ENCODE results near the gene LMTK2.
A peak's percentile ranks its signal among the peaks of the same experiment; 100 is the strongest.
"Not testable (repeated sequence)": the region's sequence is repeated elsewhere in the genome, so short reads cannot be mapped to it uniquely, and the experiment has no call there.

LMTK2 gene

DNA sequence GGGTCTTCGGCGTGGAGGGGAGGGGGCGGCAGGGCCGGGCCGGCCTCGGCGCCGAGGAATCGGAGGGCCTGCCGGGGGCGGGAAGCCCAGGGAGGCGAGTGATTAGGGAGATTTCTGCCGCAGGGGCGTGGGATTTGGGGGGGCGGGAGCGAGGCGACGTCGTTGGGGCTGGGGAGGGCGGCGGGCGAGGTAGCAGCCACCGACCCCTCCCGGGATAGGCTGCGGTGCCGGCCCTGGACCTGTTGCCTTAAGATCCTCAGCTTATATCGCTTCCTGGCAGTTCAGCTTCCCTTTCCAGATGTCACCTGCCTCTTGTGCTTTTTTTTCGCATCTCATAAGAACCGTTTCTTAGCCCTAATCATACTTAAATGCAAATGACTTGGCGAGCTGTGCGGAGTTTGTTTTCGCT lies 655 bp downstream of the LMTK2 start:
- no peak for DNase-seq

DNA sequence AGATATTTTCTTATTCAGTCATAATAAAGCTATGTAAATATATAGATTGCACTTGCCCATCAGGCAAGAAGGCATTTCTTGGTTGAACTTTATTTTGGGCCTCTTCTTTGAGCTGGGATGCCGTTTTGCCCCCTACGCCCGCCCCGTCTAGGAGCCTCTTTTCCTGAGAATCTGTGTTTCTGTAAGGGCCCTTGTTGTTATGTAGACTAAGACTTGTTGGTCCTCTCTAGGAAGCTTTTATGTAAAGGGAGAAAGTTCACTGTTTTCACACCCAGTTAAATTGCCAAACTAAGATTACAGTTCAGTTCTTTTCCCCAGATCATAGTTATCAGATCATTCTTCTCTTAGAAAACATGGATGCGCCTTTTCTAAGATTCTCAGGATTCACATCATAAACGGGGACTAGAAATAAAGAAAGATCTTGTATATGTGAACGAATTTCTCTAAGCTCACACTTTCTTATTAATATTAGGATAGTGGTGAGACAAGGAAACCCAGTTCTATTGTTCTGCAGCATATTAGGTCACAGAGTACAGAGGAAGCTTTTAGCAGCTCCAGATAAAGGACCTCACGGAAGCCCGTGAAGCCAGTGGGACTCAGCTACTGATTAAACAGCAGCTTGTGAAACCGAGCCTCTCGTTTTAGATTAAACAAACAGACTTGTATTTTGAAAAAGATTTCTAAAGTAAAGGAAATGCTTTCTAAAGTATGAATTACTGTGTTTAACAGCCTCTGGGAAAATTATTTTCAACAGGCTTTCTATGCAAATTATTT lies 3.8 kb downstream of the LMTK2 start:
- DNase-seq: no peak

DNA sequence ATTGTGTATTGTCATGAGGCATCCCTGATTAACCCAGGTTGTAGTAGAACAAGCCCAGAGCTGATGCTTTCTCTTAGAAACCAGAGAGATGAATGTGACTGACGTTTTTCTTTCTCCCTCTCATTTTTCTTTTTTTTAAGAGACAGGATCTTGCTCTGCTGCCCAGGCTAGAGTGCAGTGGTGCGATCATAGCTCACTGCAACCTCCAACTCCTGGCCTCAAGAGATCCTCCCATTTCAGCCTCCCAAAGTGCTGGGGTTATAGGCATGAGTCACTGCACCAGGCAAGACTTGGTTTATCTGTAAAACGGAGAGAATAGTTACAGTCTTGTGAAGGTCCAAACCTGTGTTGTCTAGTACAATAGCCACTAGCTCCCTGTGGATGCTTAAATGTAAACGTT lies 5.4 kb downstream of the LMTK2 start:
- DNase-seq: no peak

DNA sequence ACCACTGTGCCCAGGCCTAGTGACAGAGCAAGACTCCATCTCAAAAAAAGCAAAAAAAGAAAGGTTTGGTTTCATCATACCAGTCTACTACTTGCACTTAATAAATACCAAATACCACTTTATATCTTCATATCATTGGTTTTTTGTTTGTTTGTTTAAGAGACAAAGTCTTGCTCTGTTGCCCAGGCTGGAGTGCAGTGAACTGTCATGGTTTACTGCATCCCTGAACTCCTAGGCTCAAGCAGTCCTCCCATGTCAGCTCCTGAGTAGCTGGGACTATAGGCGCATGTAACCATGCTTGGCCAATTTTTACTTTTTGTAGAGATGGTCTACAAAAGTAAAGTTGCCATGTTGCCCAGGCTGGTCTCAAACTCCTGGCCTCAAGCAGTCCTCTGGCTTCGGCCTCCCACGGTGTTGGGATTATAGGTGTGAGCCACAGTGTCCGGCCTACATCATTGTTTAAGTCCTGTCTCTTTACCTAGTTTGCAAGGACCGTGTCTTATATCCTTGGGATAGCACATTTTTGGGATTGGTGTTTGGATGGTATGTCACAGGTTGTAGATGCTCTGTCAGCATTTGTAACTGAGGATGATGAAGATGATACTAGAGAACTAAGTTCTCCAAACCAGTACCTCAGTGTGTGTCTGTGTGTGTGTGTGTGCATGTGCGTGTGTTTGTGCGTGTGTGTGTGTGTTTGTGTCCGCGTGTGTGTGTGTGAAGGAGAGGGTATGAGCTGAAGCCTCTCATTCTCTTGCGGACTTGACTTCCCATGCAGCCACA lies 9.3 kb downstream of the LMTK2 start:
- DNase-seq: no peak

- DNase-seq: no peak
These were observed 10.2 kb downstream of the LMTK2 start for GRCh38 chr7:98116656-98117461.

- DNase-seq: peak; percentile 18
These were observed 12.7 kb downstream of the LMTK2 start for GRCh38 chr7:98119256-98119918.

- DNase-seq: no peak
These were observed 13.9 kb downstream of the LMTK2 start for GRCh38 chr7:98120559-98120958.

DNA sequence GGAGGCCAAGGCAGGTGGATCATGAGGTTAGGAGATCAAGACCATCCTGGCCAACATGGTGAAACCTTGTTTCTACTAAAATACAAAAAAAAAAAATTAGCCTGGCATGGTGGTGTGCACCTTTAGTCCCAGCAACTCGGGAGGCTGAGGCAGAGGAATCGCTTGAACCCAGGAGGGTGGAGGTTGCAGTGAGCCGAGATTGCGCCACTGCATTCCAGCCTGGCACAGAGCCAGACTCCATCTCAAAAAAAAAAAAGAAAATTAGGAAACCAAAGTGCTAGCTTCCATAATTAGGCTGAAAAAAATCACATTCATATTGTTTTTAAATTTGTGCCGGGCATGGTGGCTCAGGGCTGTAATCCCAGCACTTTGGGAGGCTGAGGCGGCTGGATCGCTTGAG lies 14.7 kb downstream of the LMTK2 start:
- DNase-seq: not testable (repeated sequence)

DNA sequence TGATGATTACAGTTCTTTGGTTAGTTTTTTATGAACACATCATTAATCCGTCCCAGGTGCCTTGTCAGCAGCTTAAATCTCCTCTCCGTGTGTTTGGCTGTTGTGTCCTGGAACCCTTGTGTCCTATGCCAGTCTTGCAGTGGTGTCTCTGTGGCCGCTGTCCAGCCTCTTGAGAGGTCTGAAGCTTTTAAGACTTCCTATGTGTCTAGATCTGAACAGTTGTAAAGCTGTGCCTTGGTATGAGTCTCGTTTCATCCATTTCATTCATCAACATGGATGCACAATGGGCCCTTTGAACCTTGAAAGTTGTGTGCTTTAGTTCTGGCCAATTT lies 16.7 kb downstream of the LMTK2 start:
- no peak for DNase-seq

- DNase-seq: no peak
These were observed 19.1 kb downstream of the LMTK2 start for GRCh38 chr7:98125759-98126158.

DNA sequence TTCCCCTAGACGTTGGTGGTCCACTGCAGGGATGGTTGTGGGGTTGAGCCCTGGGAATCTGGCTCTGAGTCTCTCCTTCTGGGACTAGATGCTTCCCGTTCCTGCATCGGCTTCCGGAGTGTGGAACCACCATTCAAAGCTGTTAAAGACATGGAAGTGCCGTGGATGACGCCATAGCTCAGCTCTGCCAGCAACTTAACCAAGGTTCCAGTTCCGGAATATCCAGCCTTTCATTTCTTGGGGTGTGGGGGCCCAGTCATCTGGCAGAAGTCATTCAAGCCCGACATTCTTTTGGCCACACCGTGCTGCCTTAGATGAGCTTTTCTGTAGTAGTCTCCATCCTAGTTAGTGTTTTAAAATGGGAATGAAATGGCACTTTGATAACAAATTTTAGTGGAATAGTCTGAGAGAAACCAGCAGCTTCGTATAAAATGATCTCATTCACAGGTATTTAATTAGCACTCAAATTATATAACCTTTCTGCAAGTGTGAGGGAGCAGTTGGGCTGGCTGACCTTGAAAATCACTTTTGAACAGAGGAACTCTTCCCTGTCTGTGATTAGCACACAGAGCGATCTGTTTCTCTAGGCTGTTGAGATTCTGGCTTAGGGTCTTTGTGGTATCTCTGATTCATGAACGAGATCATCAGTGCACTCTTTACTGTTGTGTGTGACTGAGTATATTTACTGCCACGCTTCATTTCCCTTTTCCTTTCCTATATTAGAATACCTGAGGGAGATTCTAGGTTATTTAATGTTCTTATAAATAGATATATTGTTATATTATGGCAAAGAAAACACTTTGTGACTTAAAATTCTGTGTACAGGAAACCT lies 19.9 kb downstream of the LMTK2 start:
- DNase-seq: no peak

DNA sequence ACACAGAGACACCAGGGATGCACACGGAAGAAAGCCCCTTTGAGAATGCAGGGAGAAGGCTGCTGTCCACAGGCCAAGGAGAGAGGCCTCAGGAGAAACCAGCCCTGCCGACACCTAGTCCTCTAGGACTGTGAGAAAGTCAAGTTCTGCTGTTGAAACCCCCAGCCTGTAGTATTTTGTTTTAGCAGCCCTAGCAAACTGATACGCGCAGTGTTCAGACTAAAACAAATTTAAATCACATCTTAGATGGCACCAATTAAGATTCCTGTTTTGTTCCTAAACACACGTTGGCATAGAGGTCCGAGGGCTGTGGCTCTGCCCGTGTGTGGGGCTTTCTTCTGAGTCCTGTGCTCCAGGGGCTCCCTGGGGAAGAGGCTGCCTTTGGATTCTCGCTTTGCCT lies 21.7 kb downstream of the LMTK2 start:
- no peak for DNase-seq

GRCh38 chr7:98130959-98131358 lies 24.3 kb downstream of the LMTK2 start:
- no peak for DNase-seq

- DNase-seq: no peak
These were observed 26.5 kb downstream of the LMTK2 start for GRCh38 chr7:98133181-98133580.

GRCh38 chr7:98133621-98134303 lies 27.1 kb downstream of the LMTK2 start:
- no peak for DNase-seq

DNA sequence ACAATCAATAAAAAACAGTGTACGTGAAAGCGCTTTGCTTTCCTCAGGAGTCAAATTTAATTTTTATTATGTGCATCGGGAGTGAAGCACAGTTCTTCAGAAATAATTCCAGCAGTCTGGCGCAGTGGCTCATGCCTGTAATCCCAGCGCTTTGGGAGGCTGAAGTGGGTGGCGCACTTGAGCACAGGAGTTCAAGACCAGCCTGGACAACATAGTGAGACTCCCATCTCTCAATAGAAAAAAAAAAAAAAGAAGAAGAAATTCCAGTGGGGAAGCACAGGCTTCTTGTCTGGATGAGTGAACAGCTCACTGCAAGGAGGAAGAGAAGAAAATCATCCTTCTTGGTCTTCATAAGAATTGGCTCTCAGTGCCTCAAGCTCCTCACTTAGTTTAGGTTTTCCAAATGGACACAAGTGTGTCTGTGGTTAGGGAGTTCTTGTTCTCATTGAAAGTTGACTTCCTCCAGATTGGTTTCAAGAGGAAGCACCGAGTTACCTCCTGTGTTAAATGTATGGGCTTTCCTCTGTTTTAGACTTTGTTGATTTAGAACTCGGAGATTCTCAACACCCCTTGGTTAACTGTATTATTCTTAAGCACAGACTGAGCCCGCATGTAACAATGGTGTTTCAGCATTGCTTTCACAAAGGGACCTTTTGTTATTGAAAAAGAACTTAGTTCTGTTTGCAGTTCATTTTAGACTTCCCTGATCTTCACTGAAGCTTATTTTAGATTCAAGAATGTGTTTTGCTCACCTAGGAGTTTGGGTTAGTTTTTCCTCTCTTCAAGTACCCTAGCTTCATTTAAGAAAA lies 28.0 kb downstream of the LMTK2 start:
- DNase-seq: no peak

DNA sequence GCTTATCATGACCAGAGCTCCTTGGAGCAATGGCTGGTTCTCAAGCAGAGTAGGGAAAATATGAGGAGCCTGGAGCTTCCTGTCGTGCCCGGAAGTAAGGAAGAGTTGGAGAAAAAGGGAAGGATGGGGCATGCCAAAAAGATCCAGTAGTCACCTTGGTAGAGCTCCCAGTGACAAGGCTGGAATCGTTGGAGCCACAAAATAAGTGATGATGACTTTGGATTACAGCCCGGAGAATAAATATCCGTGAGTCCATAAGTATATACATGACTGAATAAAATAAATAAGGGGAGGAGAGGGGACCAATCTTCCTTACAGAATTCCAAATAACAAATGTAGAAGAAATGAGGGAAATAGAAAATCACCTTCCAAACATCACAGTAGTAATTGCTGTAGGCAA lies 29.3 kb downstream of the LMTK2 start:
- no peak for DNase-seq

- DNase-seq: no peak
These were observed 29.8 kb downstream of the LMTK2 start for GRCh38 chr7:98136423-98136822.

- no peak for DNase-seq
These were observed 30.6 kb downstream of the LMTK2 start for GRCh38 chr7:98137134-98137825.

- no peak for DNase-seq
These were observed 31.1 kb downstream of the LMTK2 start for GRCh38 chr7:98137826-98138151.
